Lower lobe of right lung (tissue), 2 donors: ENCODE results near the gene LCE2B. TPM values are rescaled to one million over a fixed set of nuclear protein-coding genes. Genes with fewer than 3 reads are reported as not detected.
"Not testable (repeated sequence)": the region's sequence is repeated elsewhere in the genome, so short reads cannot be mapped to it uniquely, and the experiment has no call there.

ENCODE experiments used
- ATAC-seq, 2 donors: fragments of 200-7000 bp; cut with Tn5 transposase; one replicate each; pipeline ENCODE4 v1.9.1; 2020 to 2022; ENCODE audit warnings: mild to moderate bottlenecking in 2 of 2, moderate library complexity in 2 of 2
- DNase-seq: peaks from one replicate; pipeline ENCODE4 v3.0.0-alpha.2; 2020
- H3K27ac ChIP-seq: fragments of 200-600 bp; one replicate; pipeline ENCODE4 v1.8.0; 2022
- H3K27me3 ChIP-seq: fragments of 200-600 bp; one replicate; pipeline ENCODE4 v1.8.0; 2022; ENCODE audit warnings: low read depth
- H3K36me3 ChIP-seq: fragments of 200-600 bp; one replicate; pipeline ENCODE4 v1.8.0; 2022; ENCODE audit warnings: mild to moderate bottlenecking
- H3K4me1 ChIP-seq: fragments of 200-600 bp; one replicate; pipeline ENCODE4 v1.8.0; 2022
- H3K4me3 ChIP-seq: fragments of 200-600 bp; one replicate; pipeline ENCODE4 v1.8.0; 2022; ENCODE audit warnings: mild to moderate bottlenecking
- H3K9me3 ChIP-seq: fragments of 200-600 bp; one replicate; pipeline ENCODE4 v1.8.0; 2022
- CTCF ChIP-seq: fragments of 200-600 bp; IDR thresholded peaks from one replicate; pipeline ENCODE4 v1.8.0; 2022; ENCODE audit warnings: antibody characterized with exemption, mild to moderate bottlenecking
- intact Hi-C: fragments of 100-400 bp; cut with DNase I; formaldehyde crosslinking; loops from one replicate; pipeline ENCODE4 v1.11.0; 2022
- total RNA-seq: library from RNA; stranded (reverse); fragmentation: NEBNext Ultra II Directional; extraction: Animal tissue kit (Norgen Biotek cat#: 25700); gene quantifications from one replicate; pipeline ENCODE4 v1.2.1, GENCODE V29; 2021
- donor health status: DM: no; HTN: yes; CAD: no; lungs with severe emphysema.

LCE2B gene
- total RNA-seq, 1 donor from 2014 or later: not detected

GRCh38 chr1:152673016-152673415, 12.9 kb upstream of the LCE2B start:
- Histone ChIP-seq H3K4me3 (no peak overlapping the region), H3K4me1 (no peaks in the 10 kb centered on the region), H3K9me3 (no peaks in the 10 kb centered on the region), H3K27me3 (no peaks in the 10 kb centered on the region), H3K27ac (no peak overlapping the region), H3K36me3 (no peaks in the 10 kb centered on the region)
- DNase-seq (no peak), ATAC-seq (no peak)
- intact Hi-C loops: no loop called here
- no peak for TF ChIP-seq CTCF

GRCh38 chr1:152674983-152675382, 10.9 kb upstream of the LCE2B start, which contains the start of gene LCE2C:
LCE2C (plus strand) TSS chr1:152675279; CDS start chr1:152676016, 737 bp downstream.
- H3K4me3 ChIP-seq, H3K4me1 ChIP-seq, H3K27me3 ChIP-seq, H3K36me3 ChIP-seq, H3K27ac ChIP-seq, H3K9me3 ChIP-seq, intact Hi-C loops, DNase-seq, ATAC-seq: not testable (repeated sequence)

GRCh38 chr1:152679459-152679858, 6.5 kb upstream of the LCE2B start:
- Histone ChIP-seq H3K9me3 (no peaks in the 10 kb centered on the region), H3K4me1 (no peaks in the 10 kb centered on the region), H3K27me3 (no peaks in the 10 kb centered on the region), H3K4me3 (no peak overlapping the region), H3K36me3 (no peaks in the 10 kb centered on the region), H3K27ac (no peak overlapping the region)
- ATAC-seq (no peak), DNase-seq (no peak)
- TF ChIP-seq CTCF: no peak
- intact Hi-C loops: no loop called here

GRCh38 chr1:152681616-152682015, 4.3 kb upstream of the LCE2B start:
- no peak overlapping the region for H3K4me3 ChIP-seq
- no peaks in the 10 kb centered on the region for H3K4me1 ChIP-seq
- no peak for TF ChIP-seq CTCF
- H3K9me3 ChIP-seq: no peaks in the 10 kb centered on the region
- intact Hi-C loops: no loop called here
- DNase-seq: no peak
- no peaks in the 10 kb centered on the region for H3K27me3 ChIP-seq
- H3K36me3 ChIP-seq: no peaks in the 10 kb centered on the region
- H3K27ac ChIP-seq: no peak overlapping the region
- no peak for ATAC-seq

GRCh38 chr1:152683846-152684245, 2.1 kb upstream of the LCE2B start:
- H3K27ac ChIP-seq: no peak overlapping the region

More at GRCh38 chr1:152683846-152684245, 2.1 kb upstream of the LCE2B start:
- TF ChIP-seq CTCF: no peak
- intact Hi-C loops: no loop called here
- Histone ChIP-seq H3K4me1 (no peaks in the 10 kb centered on the region), H3K27me3 (no peaks in the 10 kb centered on the region), H3K36me3 (no peaks in the 10 kb centered on the region), H3K4me3 (no peak overlapping the region), H3K9me3 (no peaks in the 10 kb centered on the region)
- no peak for ATAC-seq
- DNase-seq: no peak
